GM12891 (cell line): ENCODE measurements around the gene ZNF800.

Experiments
- POLR2A ChIP-seq: IDR thresholded peaks from 2 replicates; pipeline ENCODE4 v1.6.1; 2011; ENCODE audit warnings: low read depth, low read length, control low read depth
- POLR2AphosphoS5 ChIP-seq: IDR thresholded peaks from 2 replicates; pipeline ENCODE4 v1.6.1; 2011; ENCODE audit warnings: low read depth, low read length, control low read depth
- POU2F2 ChIP-seq: IDR thresholded peaks from 2 replicates; pipeline ENCODE4 v1.6.1; 2011; ENCODE audit warnings: low read depth, mild to moderate bottlenecking, control low read depth, low read length, moderate library complexity

DNA sequence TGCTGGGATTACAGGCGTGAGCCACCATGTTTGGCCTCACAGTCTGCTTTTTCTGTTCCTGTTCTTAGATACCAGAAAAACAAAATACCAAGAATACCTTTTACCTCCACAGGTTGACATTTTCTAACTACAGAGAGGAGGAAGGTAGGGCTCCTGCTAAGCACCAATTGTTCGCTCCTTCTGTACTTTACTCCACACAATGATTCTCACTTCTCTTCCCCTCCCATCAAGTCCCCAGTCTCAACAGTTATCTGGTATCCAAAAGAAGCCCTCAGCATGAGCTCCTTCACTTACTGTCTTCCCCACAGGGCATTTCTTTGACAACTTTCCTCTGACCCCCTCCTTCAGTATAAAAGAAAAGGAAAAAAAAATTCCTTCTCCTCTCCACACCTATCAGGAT lies 47.7 kb upstream of the ZNF800 start:
- TF ChIP-seq POLR2A (no peak), POLR2AphosphoS5 (no peak), POU2F2 (no peak)
